Lower lobe of right lung (tissue), 2 donors: ENCODE data around the gene CARD10. TPM values are rescaled to one million over a fixed set of nuclear protein-coding genes. Genes with fewer than 3 reads are reported as not detected.

Experiments
- ATAC-seq, 2 donors: fragments of 200-7000 bp; cut with Tn5 transposase; one replicate each; pipeline ENCODE4 v1.9.1; 2020 to 2022; ENCODE audit warnings: mild to moderate bottlenecking in 2 of 2, moderate library complexity in 2 of 2
- DNase-seq: peaks from one replicate; pipeline ENCODE4 v3.0.0-alpha.2; 2020
- H3K27ac ChIP-seq: fragments of 200-600 bp; one replicate; pipeline ENCODE4 v1.8.0; 2022
- H3K27me3 ChIP-seq: fragments of 200-600 bp; one replicate; pipeline ENCODE4 v1.8.0; 2022; ENCODE audit warnings: low read depth
- H3K36me3 ChIP-seq: fragments of 200-600 bp; one replicate; pipeline ENCODE4 v1.8.0; 2022; ENCODE audit warnings: mild to moderate bottlenecking
- H3K4me1 ChIP-seq: fragments of 200-600 bp; one replicate; pipeline ENCODE4 v1.8.0; 2022
- H3K4me3 ChIP-seq: fragments of 200-600 bp; one replicate; pipeline ENCODE4 v1.8.0; 2022; ENCODE audit warnings: mild to moderate bottlenecking
- H3K9me3 ChIP-seq: fragments of 200-600 bp; one replicate; pipeline ENCODE4 v1.8.0; 2022
- intact Hi-C: fragments of 100-400 bp; cut with DNase I; formaldehyde crosslinking; loops from one replicate; pipeline ENCODE4 v1.11.0; 2022
- total RNA-seq: library from RNA; stranded (reverse); fragmentation: NEBNext Ultra II Directional; extraction: Animal tissue kit (Norgen Biotek cat#: 25700); gene quantifications from one replicate; pipeline ENCODE4 v1.2.1, GENCODE V29; 2021
- TF ChIP-seq, protein P1 (sequence below): fragments of 200-600 bp; IDR thresholded peaks from one replicate; pipeline ENCODE4 v1.8.0; 2022; ENCODE audit warnings: antibody characterized with exemption, mild to moderate bottlenecking
- donor health status: DM: no; HTN: yes; CAD: no; lungs with severe emphysema.

CARD10 gene
- total RNA-seq, 1 donor from 2014 or later = 14.9 TPM

- no peak for ATAC-seq
- Histone ChIP-seq H3K27ac (no peak overlapping the region), H3K9me3 (no peaks in the 10 kb centered on the region), H3K27me3 (no peaks in the 10 kb centered on the region), H3K4me3 (no peak overlapping the region), H3K4me1 (no peaks in the 10 kb centered on the region), H3K36me3 (peaks cover 18% of the 10 kb centered on the region)
- intact Hi-C loops = no loop called here
- TF ChIP-seq, protein P1, sequence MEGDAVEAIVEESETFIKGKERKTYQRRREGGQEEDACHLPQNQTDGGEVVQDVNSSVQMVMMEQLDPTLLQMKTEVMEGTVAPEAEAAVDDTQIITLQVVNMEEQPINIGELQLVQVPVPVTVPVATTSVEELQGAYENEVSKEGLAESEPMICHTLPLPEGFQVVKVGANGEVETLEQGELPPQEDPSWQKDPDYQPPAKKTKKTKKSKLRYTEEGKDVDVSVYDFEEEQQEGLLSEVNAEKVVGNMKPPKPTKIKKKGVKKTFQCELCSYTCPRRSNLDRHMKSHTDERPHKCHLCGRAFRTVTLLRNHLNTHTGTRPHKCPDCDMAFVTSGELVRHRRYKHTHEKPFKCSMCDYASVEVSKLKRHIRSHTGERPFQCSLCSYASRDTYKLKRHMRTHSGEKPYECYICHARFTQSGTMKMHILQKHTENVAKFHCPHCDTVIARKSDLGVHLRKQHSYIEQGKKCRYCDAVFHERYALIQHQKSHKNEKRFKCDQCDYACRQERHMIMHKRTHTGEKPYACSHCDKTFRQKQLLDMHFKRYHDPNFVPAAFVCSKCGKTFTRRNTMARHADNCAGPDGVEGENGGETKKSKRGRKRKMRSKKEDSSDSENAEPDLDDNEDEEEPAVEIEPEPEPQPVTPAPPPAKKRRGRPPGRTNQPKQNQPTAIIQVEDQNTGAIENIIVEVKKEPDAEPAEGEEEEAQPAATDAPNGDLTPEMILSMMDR = no peak
- no peak for DNase-seq
These were observed 56.8 kb downstream of the CARD10 start for GRCh38 chr22:37462436-37462835.

- DNase-seq = no peak
- no peaks in the 10 kb centered on the region for H3K4me1 ChIP-seq
- TF ChIP-seq, protein P1 = no peak
- intact Hi-C loops = no loop called here
- H3K9me3 ChIP-seq = no peaks in the 10 kb centered on the region
- no peak for ATAC-seq
- no peaks in the 10 kb centered on the region for H3K27me3 ChIP-seq
- H3K27ac ChIP-seq = no peak overlapping the region
- H3K36me3 ChIP-seq = peaks cover 15% of the 10 kb centered on the region
- no peak overlapping the region for H3K4me3 ChIP-seq
These were observed 57.3 kb downstream of the CARD10 start for GRCh38 chr22:37461961-37462360.

- TF ChIP-seq, protein P1 = no peak
- Histone ChIP-seq H3K9me3 (no peaks in the 10 kb centered on the region), H3K36me3 (peaks cover 3% of the 10 kb centered on the region), H3K4me3 (no peak overlapping the region), H3K27ac (no peak overlapping the region), H3K4me1 (no peaks in the 10 kb centered on the region), H3K27me3 (no peaks in the 10 kb centered on the region)
- ATAC-seq (no peak), DNase-seq (no peak)
- intact Hi-C loops = no loop called here
These were observed 58.5 kb downstream of the CARD10 start for GRCh38 chr22:37460684-37461083.

GRCh38 chr22:37459206-37459605, 60.0 kb downstream of the CARD10 start:
- H3K27me3 ChIP-seq = no peaks in the 10 kb centered on the region
- DNase-seq (no peak), ATAC-seq (no peak)
- peaks cover 8% of the 10 kb centered on the region for H3K4me1 ChIP-seq
- H3K9me3 ChIP-seq = no peaks in the 10 kb centered on the region
- no peak overlapping the region for H3K27ac ChIP-seq
- H3K36me3 ChIP-seq = no peaks in the 10 kb centered on the region
- no peak overlapping the region for H3K4me3 ChIP-seq
- TF ChIP-seq, protein P1 = no peak
- intact Hi-C loops = no loop called here

DNA sequence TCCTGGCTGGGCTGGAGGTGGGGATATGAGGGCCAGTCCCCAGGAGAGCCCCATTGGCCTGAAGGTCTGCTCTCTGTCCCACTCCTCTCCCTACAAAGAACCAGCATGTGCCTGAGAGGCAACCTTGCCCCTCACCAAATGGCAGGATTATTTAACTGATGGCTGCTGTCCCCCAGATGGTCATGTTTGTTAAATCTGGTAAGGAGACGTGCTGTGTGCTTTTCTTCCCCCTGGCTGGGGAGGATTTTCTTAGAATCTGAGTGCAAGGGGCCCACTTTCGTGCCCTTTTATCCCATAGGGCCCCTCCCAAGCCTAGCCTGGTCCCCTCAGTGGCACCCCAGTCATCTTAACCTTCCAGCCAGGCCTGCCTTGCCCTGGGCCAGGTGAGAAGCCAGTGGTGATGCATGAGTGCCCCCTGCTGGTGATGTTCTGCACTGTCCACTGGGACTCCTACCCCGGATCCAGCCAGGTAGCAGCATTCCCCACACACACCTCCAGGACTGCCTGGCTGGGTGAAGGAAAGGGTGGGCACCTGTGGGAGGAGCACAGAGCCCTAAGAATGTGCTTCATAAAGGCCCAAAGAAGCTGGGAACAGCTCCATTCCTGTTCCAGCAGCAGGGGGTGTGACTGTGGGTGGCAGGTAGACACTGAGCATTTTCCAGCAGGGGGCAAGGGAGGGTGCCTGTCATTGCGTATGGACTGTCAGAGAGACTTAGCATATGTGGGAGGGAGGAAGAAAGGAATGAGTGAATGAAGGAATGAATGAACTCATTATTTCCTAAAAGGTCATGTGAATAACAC, 61.9 kb downstream of the CARD10 start:
- DNase-seq = peak; percentile 79
- intact Hi-C loops = no loop called here
- H3K36me3 ChIP-seq = no peaks in the 10 kb centered on the region
- H3K27me3 ChIP-seq = no peaks in the 10 kb centered on the region
- peak; percentile 84 to 88 for ATAC-seq
- no peak overlapping the region for H3K4me3 ChIP-seq
- no peaks in the 10 kb centered on the region for H3K9me3 ChIP-seq
- TF ChIP-seq, protein P1 = peak; percentile 90
- H3K4me1 ChIP-seq = peaks cover 8% of the 10 kb centered on the region
- H3K27ac ChIP-seq = no peak overlapping the region
